HFF-Myc (cell line): ENCODE measurements around the gene ANO5.

ENCODE experiments used
- DNase-seq: peaks from one replicate; pipeline ENCODE4 v3.0.0-alpha.2; 2011; ENCODE audit warnings: low read depth; ENCODE audit errors: extremely low read depth
- H3K4me3 ChIP-seq: replicated peaks from 2 replicates; pipeline ENCODE4 v1.5.1; 2011; ENCODE audit warnings: low read depth, mild to moderate bottlenecking, control low read depth, low read length
- CTCF ChIP-seq: IDR thresholded peaks from 2 replicates; pipeline ENCODE4 v1.5.1; 2012; ENCODE audit warnings: mild to moderate bottlenecking, low read depth, low read length, control low read depth; ENCODE audit errors: missing control alignments

ANO5 gene

GRCh38 chr11:22192642-22193347 is at the start of gene ANO5:
Gene ANO5 (plus strand): TSS chr11:22193085. CDS start chr11:22193493, 408 bp downstream.
- no peak for TF ChIP-seq CTCF
- DNase-seq: no peak
- H3K4me3 ChIP-seq: peak within 1 kb of the TSS; percentile 17; the same call in 1 of the 2 replicates

DNA sequence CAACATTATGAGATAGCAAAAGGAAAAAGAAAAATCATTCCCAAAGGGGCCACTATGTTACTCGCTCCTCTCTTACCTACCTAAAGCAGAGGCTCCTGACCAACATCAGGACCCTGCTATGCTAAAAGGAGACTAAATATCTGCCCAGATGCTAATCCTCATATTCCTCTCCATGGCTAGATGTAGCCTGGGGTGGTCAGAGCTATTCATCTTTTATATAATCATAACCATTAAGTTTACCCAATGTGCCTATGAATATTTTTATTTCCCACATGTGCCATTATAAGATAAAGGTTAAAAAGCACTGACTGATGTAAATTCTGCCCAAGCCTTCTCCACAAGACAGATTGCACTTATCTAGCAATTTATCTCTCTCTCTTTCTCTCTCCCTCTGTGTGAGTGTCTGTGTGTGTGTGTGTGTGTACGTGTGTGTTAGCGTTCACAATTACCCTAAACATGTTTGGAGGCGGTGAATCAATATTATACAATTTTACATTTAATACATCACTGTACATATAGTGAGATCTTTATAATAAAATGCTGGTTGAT is 41.2 kb upstream of the ANO5 start:
- no peak overlapping the region for H3K4me3 ChIP-seq
- no peak for DNase-seq
- no peak for TF ChIP-seq CTCF

DNA sequence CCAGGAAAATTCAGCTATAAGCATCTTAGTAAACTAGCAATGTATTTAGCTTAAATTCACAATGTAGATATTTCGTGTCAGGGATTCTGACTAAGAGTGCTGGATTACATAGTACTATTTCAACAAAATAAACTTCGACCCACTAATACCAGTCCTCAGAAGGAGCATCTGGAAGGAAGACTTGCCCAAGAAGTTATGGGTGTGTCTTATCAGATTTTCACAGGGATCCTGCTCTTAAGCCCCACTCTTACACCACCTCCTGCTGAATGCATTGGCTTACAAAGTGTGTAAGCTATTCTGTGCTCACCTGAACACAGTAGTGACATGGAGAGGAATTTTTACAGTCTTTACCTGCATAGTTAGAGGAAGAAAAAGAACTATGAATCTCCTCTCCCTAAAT is 35.4 kb upstream of the ANO5 start:
- DNase-seq: no peak
- H3K4me3 ChIP-seq: no peak overlapping the region
- no peak for TF ChIP-seq CTCF

DNA sequence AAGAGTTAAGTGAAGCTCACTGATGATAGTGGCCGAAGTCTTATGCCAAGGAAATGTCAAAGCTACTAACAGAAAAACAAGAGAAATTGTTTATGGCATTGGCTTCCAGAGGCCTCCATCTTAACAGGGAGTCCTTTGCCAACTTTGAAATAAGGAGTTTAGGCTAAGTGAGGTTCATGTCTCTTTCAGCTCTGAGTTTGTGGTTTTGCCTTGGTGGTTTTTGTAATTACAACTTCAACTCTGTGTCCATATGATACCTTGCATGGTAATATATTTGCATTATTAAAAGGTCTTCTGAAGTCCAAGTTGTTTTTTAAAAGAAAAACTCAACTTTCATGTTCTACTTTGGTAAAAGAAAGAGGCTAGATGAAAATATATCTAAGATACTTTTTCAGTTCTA is 31.4 kb upstream of the ANO5 start:
- TF ChIP-seq CTCF: no peak
- no peak overlapping the region for H3K4me3 ChIP-seq

GRCh38 chr11:22162756-22163155 is 30.1 kb upstream of the ANO5 start:
- TF ChIP-seq CTCF: no peak
- DNase-seq: no peak

More for the DNA sequence above, 31.4 kb upstream of the ANO5 start:
- DNase-seq: no peak

GRCh38 chr11:22163394-22163797 is 29.5 kb upstream of the ANO5 start:
- no peak overlapping the region for H3K4me3 ChIP-seq
- no peak for DNase-seq
- no peak for TF ChIP-seq CTCF

More at GRCh38 chr11:22162756-22163155, 30.1 kb upstream of the ANO5 start:
- H3K4me3 ChIP-seq: no peak overlapping the region
